ENCODE data around the gene SPHK2. TPM values are rescaled to one million over a fixed set of nuclear protein-coding genes. Genes with fewer than 3 reads are reported as not detected.
A peak's percentile ranks its signal among the peaks of the same experiment; 100 is the strongest.

The SPHK2 gene
- total and polyA plus RNA-seq, 2 of the 8 experiments (the other 6 are each of a cell fraction or from before 2014, with no cell fraction given), result 43.9 to 60.9 TPM

DNA sequence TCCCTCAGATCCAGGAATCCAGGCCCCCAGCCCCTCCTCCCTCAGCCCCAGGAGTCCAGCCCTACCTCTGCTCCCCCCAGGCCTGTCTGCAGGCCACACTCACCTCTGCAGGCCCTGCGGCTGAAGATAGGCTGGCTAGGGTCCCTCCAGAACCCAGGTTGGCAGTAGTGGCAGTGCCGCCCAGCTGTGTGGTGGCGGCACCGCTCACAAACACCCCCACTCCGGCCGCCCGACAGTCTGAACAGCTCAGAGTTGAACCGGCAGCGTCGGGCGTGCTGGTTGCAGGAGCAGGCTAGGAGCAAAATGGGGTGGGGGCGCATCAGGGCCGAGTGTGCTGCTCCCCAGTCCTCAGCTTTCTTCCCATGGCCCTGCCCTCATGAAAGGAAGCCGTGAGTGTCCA lies 45.2 kb downstream of the SPHK2 start:
- H3K14ac ChIP-seq (ENCODE audit: insufficient read length), result no peak overlapping the region
- no peak overlapping the region for H4K8ac ChIP-seq (ENCODE audit: extremely low read depth, insufficient read depth, low read length)
- H3K23me2 ChIP-seq (ENCODE audit: low read depth, low read length), result peaks cover 7% of the 10 kb centered on the region; the same call in 1 of the 2 replicates
- peak overlapping the region; percentile 41 for H4K5ac ChIP-seq (ENCODE audit: insufficient read length, low read depth, low read length)
- H3K4me2 ChIP-seq (ENCODE audit: insufficient read depth in 1 of 2, low read depth in 2 of 2, low read length in 2 of 2), result no peak overlapping the region
- no peak overlapping the region for H2BK15ac ChIP-seq (ENCODE audit: low read length)
- H3K18ac ChIP-seq (ENCODE audit: extremely low read depth, low read length), result no peak overlapping the region; the same call in 1 of the 2 replicates
- no peak overlapping the region for H4K91ac ChIP-seq (replicated peaks; ENCODE audit: insufficient read length, low read length)
- no peaks in the 10 kb centered on the region; a peak in 1 of 4 replicates for H3K79me2 ChIP-seq (ENCODE audit: control insufficient read depth in 1 of 2, insufficient read depth in 2 of 2, low read length in 2 of 2)
- H3K36me3 ChIP-seq (ENCODE audit: control insufficient read depth in 2 of 4, insufficient read depth in 4 of 4, low read length in 3 of 4), result no peaks in the 10 kb centered on the region
- H3K9me3 ChIP-seq (ENCODE audit: insufficient read depth in 2 of 2, low read depth in 1 of 2, low read length in 1 of 2), result peaks cover 0 to 1% of the 10 kb centered on the region in 2 experiments; a peak in 2 of 4 replicates
- no peak overlapping the region for H3K23ac ChIP-seq (ENCODE audit: insufficient read length)
- DNase-seq (ENCODE audit: low read depth in 1 of 2, low spot score in 2 of 2) (no peak), FAIRE-seq (no peak)
- no peak overlapping the region for H2BK120ac ChIP-seq (replicated peaks; ENCODE audit: low read depth, low read length)
- H3K9ac ChIP-seq (replicated peaks in 1 of 4; ENCODE audit: extremely low read depth in 1 of 4, low read depth in 3 of 4, low read length in 3 of 4), result no peak overlapping the region
- no peak overlapping the region for H2BK20ac ChIP-seq (ENCODE audit: low read length)
- 0 out of 7 replicates have a peak, but pooled peaks cover 0 to 3% (median 0%) of the 10 kb centered on the region in 4 experiments for H3K4me1 ChIP-seq (replicated peaks in 1 of 4; ENCODE audit: control insufficient read depth in 3 of 4, insufficient read depth in 4 of 4, low read length in 3 of 4)
- no peak overlapping the region for H3K56ac ChIP-seq (replicated peaks; ENCODE audit: insufficient read length, low read depth, low read length)
- ChIA-PET CTCF (ENCODE audit: partially characterized antibody) (interaction anchor here (0.7 to 5.4 kb wide), 7 partner anchors 11 to 178 kb away, joined by 3 to 32 read pairs (median 3); partner anchors contain the start of gene CA11), POLR2A (ENCODE audit: partially characterized antibody) (interaction anchor here (0.6 to 1.7 kb wide), 4 partner anchors 9 to 49 kb away, joined by 3 to 4 read pairs (median 4); partner anchors contain the start of gene NTN5)
- no peak overlapping the region for H2BK12ac ChIP-seq (ENCODE audit: low read depth, low read length)
- H3K4ac ChIP-seq (replicated peaks; ENCODE audit: insufficient read length, low read depth, low read length), result no peak overlapping the region
- H2AFZ ChIP-seq (ENCODE audit: low read length), result no peak overlapping the region
- no peak overlapping the region for H3K4me3 ChIP-seq (ENCODE audit: extremely low read depth in 1 of 4, insufficient read depth in 2 of 4, low read depth in 3 of 4, low read length in 4 of 4)
- H3K79me1 ChIP-seq (ENCODE audit: low read depth, low read length), result no peaks in the 10 kb centered on the region
- TF ChIP-seq SUZ12 (IDR thresholded peaks at IDR 0.05; ENCODE audit: low read length), result no peak
- TF ChIP-seq NRF1 (IDR thresholded peaks at IDR 0.05; ENCODE audit: low read depth, low read length), result no peak
- 84% methylated on average over 14 of the region's 14 CpGs; no CpG with 5 or more reads in 1 of the 2 experiments for WGBS, 2 experiments (ENCODE audit: extremely low coverage in 1 of 2, insufficient coverage in 1 of 2, insufficient read length in 1 of 2, insufficient replicate concordance in 2 of 2, low coverage in 1 of 2, low lambda C conversion rate in 2 of 2, missing lambda C conversion rate in 1 of 2)
- H2BK5ac ChIP-seq (ENCODE audit: low read depth, low read length), result no peak overlapping the region
- peaks cover 0 to 1% of the 10 kb centered on the region in 2 experiments for H4K20me1 ChIP-seq (replicated peaks in 1 of 2; ENCODE audit: control insufficient read depth in 1 of 2, insufficient read depth in 2 of 2, low read length in 2 of 2)
- H3K27ac ChIP-seq (ENCODE audit: low read depth, low read length), result no peak overlapping the region
- H2AK5ac ChIP-seq (ENCODE audit: low read depth, low read length), result no peak overlapping the region
- H3K27me3 ChIP-seq (replicated peaks in 1 of 4; ENCODE audit: control insufficient read depth in 3 of 4, extremely low read depth in 1 of 4, insufficient read depth in 3 of 4, low read length in 3 of 4), result no peaks in the 10 kb centered on the region; a peak in 1 of 7 replicates

All from H1 (cell line).